Measurements from ENCODE around the gene TMCC1.
"Not testable (repeated sequence)": the region's sequence is repeated elsewhere in the genome, so short reads cannot be mapped to it uniquely, and the experiment has no call there.

Gene TMCC1

DNA sequence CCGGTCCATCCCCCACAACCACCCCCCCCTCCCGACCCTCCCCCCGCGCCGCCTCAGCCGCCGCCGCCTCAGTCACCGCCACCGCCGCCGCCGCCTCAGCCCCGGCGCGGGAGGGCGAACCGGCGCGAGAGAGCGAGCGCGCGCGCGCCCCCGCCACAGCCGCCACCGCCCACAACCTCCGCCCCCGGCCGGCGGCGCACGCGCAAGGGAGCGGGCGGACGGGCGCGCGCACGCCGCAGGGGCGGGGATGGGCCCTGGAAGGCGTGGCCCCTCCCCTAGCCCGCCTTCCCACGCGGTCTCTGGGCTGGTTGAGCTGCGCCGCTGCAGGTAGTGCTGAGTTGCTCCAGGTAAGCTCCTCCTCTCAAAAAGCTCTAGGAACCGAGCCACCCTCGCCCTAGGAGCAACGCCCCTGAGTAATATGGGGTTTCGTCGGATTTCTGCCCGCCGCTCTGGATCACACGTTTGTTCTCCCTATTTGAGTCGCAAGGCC is at the start of gene TMCC1:
Gene TMCC1 (minus strand): TSS at position 131 of the 490 bp plus-strand sequence.
- DNase-seq: peak; percentile 92

- DNase-seq: no peak
Observed at GRCh38 chr3:129943020-129943419, 49.5 kb upstream of the TMCC1 start.

GRCh38 chr3:129942296-129942695 is 48.8 kb upstream of the TMCC1 start:
- DNase-seq: peak; percentile 92

DNA sequence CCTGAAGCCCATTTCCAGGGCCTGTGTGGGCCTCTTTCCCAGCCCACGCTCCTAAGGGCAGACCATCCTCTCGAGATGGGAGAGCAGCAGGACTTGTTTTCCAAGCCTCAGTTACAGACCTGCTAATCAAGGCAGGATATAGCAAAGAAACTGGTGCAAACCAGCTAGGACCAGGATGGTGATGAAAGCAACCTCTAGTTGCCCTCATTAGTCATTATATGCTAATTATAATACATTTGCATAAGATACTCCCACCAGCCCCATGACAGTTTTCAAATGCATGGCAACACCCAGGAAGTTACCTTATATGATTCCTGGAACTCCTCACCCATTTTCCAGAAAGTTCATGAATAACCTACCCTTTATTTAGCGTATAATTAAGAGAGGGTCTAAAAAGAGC is 46.6 kb upstream of the TMCC1 start:
- DNase-seq: no peak

DNA sequence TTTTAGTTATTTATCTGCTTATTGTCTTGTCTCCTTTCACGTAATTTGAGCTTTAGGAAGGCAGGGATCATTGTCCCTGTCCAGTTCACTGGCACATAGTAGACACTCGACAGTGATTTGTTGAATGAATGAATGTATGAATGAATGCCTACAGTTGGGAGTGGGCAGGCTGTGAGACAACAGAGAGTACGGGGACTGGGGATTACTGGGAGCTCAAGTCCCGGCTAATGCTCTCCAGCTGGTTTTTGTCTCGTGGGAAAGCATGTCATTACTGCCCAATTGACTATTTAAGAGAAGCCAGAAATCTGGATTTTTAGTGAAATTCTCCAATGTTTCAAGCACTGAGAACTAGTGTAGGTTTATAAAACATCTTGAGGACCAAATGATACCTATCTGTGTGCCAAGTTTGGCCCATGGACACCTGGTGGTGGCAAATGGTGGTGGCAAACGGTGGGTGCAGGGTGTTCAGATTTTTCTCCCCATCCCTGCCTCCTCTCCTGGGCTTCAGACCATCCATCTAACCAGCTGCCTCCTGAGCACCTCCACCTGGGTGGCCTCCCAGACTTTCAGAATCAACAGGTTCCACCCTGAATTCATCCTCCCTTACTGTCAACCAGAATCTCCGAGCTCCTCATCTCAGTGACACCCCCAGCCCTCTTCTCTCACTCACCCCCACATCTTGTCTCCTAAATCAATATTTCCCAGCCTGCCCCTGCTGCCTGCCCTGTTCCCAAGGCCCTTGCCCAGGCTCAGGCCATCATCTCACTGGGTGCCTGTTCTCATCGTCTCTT is 44.8 kb upstream of the TMCC1 start:
- no peak for DNase-seq

GRCh38 chr3:129937717-129938116 is 44.2 kb upstream of the TMCC1 start:
- no peak for DNase-seq

DNA sequence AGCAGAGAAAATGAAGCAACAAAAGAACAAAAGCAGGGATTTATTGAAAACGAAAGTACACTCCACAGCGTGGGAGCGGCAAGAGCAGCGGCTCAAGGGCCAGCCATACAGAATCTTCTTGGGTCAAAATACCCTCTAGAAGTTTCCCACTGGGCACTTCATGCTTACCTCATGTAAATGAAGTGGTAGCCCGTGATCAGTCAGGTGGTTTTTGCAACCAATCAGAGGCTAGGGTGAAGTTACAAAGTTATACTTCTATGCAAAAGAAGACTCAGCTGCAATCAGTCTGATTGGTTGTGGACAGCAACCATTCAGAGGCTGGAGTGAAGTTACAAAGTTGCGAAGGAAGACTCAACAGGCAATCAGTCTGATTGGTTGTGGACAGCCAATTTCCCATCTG is 43.2 kb upstream of the TMCC1 start:
- DNase-seq: peak; percentile 73

DNA sequence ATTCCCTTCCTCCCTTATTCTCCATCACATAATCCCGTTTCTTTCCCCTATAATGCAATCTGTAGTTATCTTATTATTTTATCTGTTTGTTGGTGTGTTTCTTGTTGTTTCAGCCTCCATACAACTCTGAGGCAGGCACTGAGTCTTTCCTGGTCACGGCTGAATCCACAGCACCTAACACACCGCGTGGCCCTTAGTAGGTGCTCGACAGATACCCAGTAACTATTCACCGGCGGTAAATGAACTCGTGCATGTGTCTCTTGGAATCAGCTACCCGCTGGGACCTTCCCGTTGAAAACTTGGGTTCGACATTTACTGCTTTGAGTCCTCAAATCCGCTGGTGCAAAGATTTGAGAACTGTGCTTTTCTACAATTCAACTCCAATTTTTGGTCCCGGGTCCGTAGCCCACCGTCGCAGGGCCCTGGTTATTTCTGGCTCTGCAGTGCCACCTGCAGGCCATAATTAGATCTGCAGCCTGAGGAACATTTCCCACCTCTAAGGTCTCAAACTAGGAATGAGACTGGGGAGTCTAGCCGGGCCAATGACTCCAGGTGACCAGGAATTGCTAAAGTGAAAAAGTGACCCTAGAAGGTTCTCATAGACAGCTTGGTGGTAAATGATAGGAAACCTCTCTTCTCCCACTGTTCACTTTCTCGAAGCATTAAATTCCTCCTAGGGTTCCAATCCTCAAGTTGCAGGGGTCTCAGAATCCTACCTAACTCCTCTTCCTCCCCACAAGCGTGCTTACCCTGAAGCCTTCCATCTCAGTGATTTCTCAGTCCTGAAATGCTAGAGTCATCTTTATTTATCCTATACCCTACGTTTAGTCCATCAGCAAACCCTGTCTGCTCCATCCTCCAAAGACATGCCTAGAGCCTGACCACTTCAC is 41.0 kb upstream of the TMCC1 start:
- DNase-seq: peak; percentile 73

DNA sequence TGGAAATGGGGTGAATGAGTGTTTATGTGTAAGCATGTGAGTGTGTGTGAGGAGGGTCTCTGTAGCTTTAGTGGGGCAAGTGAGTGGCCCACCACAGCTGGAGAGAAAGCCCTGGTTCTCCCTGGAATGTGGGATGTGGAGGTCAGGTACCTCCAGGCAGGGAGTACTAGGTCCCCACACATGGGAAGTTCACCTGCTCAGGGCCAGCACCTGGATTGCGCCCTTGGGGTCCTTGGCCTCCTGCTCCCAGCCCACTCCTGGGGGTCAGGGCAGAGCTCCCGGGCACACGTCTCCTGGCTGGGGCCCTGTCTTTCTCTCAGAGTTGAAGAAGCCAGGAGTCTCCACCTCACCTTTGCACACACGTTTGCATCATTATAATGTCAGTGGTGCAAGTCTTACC is 40.0 kb upstream of the TMCC1 start:
- no peak for DNase-seq

DNA sequence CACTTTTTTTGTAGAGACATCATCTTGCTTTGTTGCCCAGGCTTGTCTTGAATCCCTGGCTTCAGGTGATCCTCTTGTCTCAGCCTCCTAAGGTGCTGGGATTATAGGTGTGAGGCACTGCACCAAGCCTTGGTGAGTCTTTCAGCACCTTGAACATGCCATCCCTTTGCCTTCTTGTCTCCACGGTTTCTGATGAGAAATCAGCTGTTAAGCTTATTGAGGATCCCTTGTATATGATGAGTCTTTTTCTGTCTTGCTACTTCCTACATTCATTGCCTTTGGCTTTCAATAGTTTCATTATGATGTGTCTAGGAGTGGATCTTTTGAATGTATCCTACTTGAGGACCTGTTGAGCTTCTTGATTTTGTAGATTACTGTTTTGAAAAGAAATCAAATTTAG is 35.9 kb upstream of the TMCC1 start:
- DNase-seq: no peak

DNA sequence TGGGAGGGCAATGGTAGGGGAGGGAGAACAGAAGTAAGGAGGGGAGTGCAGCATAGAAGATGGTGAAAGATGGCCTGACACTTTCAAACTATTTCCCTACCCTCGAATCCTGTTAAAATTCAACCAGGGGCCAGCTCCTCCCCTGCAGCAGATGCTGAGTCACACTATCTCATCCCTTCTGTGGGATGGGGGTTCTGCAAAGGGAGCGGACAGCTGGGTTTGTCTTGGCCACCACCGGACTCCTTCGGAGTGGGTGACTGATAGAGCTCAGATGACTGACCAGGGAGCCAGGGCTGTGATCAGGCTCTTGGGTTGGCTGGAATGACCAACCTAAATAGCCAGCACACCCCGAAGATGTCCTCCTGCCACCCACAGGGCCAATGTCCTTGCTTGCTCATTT is 33.6 kb upstream of the TMCC1 start:
- no peak for DNase-seq

GRCh38 chr3:129919806-129920205 is 26.3 kb upstream of the TMCC1 start:
- DNase-seq: no peak

DNA sequence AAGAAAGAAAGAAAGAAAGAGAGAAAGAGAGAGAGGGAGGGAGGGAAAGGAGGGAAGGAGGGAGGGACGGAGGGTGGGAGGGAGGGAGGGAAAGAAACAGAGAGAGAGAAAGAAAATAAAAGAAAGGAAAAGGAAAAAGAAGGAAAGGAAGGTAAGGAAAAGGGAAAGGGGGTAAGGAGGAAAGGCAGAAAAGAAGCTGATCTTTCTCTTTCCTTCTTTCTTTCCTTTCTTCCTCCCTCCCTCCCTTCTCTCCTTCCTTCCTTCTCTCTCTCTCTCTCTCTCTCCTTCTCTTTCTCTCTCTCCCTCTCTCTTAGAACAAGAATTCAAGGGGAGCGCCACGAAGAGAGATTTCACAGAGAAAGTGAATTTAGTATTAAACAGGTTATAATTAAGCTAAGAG is 25.8 kb upstream of the TMCC1 start:
- no peak for DNase-seq

DNA sequence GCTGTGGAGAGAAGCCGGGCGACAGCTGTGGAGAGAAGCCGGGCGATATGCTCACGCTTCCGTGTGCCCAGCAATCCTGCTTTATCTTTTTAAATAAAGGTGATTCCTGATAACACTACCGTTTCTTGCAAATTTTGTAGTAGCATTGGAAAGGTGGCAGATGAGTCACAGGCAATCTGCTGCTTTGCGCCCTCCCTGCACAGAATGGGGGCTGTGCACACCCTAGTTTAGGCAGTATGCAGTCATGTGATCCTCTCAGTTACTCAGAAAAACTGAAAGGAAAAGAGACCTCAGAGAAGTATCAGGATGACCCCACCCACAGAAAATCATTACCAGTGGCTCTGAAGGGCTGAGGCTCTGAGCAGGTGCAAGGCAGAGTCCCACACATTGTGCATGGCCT is 24.9 kb upstream of the TMCC1 start:
- no peak for DNase-seq

DNA sequence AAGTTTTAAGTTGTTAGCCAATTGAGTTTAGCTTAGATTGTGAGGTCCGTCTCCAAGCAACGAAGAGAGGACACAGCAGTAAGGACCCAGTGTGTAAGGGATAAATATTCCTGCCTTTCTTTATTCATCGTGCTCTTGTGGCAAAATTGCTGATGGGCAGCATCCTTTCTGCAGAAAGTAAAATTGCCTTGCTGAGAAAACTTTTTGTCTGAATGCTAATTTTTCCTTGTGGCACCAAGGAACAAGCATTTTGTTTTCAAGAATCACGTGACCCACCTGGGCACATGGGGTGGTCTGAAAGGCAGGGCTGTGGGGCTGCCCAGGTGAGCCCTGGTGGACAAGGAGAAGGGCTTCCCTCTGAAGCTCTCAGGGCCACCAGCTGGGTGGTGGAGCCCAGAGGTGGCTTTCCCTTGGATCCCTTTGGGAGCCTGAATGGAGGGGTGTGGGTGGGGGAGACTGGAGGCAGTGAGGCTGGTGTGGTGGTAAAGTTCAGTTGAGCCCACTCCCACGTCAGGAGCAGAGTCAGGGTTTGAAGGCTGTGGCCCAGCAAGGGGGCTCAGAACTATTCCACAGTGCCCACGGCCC is 24.0 kb upstream of the TMCC1 start:
- no peak for DNase-seq

- no peak for DNase-seq
Observed at GRCh38 chr3:129913618-129914017, 20.1 kb upstream of the TMCC1 start.

DNA sequence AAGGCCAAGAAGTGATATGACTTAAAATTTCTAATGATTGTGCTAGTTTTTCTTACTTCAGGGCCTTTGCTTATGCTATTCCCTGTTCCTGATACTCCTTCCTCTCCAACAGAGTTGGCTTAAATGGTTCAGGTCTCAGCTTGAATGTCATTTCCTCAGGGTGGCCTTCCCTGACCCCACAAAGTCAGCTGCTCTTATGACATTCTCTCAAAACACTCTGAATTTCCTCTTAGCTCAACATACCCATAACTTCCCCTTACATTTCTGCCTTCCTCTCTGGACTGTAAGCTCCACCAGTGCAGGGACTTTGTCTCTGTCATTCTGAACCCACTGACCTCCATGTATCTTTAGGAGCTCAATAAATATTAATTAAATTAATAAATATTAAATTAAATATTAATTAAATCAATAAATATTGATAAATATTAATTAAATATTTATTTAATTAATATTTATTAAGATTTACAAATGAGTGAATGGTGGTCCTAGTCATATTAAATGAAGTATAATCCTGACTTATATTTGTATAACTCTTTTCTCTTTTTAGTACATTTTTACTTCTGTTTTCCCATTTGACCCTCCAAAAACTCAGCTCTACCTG is 17.9 kb upstream of the TMCC1 start:
- no peak for DNase-seq

DNA sequence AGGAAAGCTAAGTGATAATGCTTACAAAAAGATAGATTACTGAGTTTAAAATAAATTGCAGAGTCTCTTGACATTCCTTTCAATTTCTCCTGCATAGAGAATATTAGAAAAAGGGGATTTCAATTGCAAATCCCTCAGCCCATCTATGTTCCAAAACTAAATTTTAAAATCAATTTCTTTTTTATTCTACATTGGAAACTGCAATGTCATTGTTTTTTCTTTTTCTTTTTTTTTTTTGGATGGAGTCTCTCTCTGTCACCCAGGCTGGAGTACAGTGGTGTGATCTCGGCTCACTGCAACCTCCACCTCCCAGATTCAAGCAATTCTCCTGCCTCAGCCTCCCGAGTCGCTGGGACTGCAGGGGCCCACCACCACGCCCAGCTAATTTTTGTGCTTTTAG is 15.7 kb upstream of the TMCC1 start:
- DNase-seq: not testable (repeated sequence)

- no peak for DNase-seq
Observed at GRCh38 chr3:129908417-129908816, 14.9 kb upstream of the TMCC1 start.

DNA sequence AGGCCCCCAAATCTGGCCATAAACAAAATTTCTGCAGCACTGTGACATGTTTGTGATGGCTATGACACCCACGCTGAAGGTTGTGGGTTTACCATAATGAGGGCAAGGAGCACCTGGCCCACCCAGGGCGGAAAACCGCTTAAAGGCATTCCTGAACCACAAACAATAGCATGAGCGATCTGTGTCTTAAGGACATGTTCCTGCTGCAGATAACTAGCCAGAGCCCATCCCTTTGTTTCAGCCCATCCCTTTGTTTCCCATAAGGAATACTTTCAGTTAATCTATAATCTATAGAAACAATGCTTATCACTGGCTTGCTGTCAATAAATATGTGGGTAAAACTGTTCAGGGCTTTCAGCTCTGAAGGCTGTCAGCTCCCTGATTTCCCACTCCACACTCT is 7.8 kb upstream of the TMCC1 start:
- not testable (repeated sequence) for DNase-seq

DNA sequence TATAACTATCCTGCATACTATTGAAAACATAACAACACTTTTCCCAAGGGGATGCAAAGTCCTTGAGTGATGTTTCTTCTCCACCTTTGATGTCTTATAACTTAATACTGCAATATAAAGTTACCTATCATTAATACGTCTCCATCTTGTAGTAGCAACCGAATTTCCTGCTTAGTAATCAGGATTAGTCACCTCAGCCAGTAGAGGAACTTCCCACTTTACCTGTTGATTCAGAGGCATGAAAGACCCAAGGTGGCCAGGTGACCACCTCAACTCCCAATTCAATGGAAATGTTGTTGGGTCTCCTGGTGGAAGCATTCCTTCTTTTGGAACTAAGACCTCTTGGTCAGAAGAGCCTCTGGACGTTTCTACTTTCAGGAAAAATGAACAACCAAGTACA is 3.5 kb upstream of the TMCC1 start:
- no peak for DNase-seq

DNA sequence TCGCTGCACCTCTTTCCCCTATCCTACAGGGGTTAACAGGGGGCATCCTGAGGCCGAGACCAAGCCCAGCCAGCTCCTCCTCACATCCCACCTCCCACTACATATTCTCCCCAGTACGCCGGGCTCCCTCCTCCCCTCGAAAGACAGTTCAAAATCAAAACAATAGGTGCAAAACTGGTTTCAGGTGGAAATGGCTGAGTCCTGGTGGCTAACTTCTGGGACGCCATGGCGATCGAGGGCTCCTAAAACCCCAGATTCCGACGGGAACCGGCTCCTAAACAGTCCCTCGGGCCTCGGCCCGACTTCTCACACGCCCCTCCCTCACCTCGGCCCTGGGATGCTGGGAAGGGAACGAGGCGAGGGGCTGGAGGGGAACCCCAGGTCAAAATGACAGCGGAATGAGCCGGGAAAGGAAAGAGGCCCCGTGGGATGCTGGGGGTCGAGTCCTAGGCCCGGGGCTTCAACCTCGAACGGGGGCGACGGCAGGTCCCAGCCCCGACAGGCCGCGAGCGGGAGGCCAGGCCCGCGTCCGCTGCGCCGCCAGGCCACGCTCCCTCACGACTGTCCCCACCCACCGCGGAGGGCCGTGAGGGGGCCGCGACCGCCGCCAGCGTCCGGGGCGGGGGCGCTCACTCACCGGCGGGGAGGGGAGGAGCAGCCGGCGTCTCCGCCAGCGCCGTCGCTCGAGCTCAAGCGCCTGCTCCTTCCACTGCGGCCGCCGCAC is 492 bp downstream of the TMCC1 start:
- DNase-seq: peak; percentile 89

GRCh38 chr3:129892486-129892856 is 1.0 kb downstream of the TMCC1 start:
- DNase-seq: no peak
